CD14-positive monocyte (primary cell): ENCODE results near the gene IL31RA. TPM values are rescaled to one million over a fixed set of nuclear protein-coding genes. Genes with fewer than 3 reads are reported as not detected.

Experiments used
- DNase-seq, 3 donors: peaks; one replicate each; pipeline ENCODE4 v3.0.0-alpha.2; 2011 to 2022
- H2AFZ ChIP-seq: 2 replicates; pipeline ENCODE4 v1.6.0; 2012; ENCODE audit warnings: mild to moderate bottlenecking, low read depth, low read length, inconsistent platforms; ENCODE audit not compliant: insufficient read depth, poor library complexity, severe bottlenecking
- H3K27ac ChIP-seq, 2 donors: 1 replicate in 1 of 2; 2 replicates in 1 of 2; pipeline ENCODE4 v1.5.1; 2012 to 2013; ENCODE audit warnings: low read length in 2 of 2, control low read depth in 1 of 2, inconsistent platforms in 1 of 2, low read depth in 1 of 2, mild to moderate bottlenecking in 1 of 2
- H3K27me3 ChIP-seq, 2 donors: one replicate each; pipeline versions ENCODE4 v1.6.0 to v1.6.1; 2011 to 2013; ENCODE audit warnings: low read length in 2 of 2; ENCODE audit not compliant: control insufficient read depth in 2 of 2, insufficient read depth in 2 of 2
- H3K36me3 ChIP-seq, 2 donors: replicated peaks in 1 of 2; 1 replicate in 1 of 2; 2 replicates in 1 of 2; pipeline versions ENCODE4 v1.5.1 to v1.6.1; 2012 to 2013; ENCODE audit warnings: low read length in 2 of 2, control low read depth in 1 of 2, inconsistent platforms in 1 of 2, mild to moderate bottlenecking in 1 of 2; ENCODE audit not compliant: insufficient read depth in 2 of 2, control insufficient read depth in 1 of 2
- H3K4me1 ChIP-seq, 2 donors: 1 replicate in 1 of 2; 2 replicates in 1 of 2; pipeline versions ENCODE4 v1.5.1 to v1.6.1; 2012 to 2013; ENCODE audit warnings: low read length in 2 of 2, control low read depth in 1 of 2, inconsistent platforms in 1 of 2, mild to moderate bottlenecking in 1 of 2, moderate library complexity in 1 of 2; ENCODE audit not compliant: insufficient read depth in 2 of 2, control insufficient read depth in 1 of 2
- H3K4me2 ChIP-seq: replicated peaks from 2 replicates; pipeline ENCODE3; 2012; ENCODE audit warnings: low read length, moderate library complexity, mild to moderate bottlenecking; ENCODE audit not compliant: poor library complexity, severe bottlenecking; ENCODE audit errors: extremely low read depth
- H3K4me3 ChIP-seq, 3 experiments: fragments of 200-600 bp in 1 of 3; sonication (generic) in 1 of 3; replicated peaks in 1 of 3; 1 replicate in 2 of 3; 2 replicates in 1 of 3; pipeline ENCODE4 v1.5.1; 2011 to 2013; ENCODE audit warnings: low read length in 3 of 3, mild to moderate bottlenecking in 3 of 3, control low read depth in 2 of 3, low read depth in 2 of 3, inconsistent platforms in 1 of 3, moderate library complexity in 1 of 3
- H3K79me2 ChIP-seq: 2 replicates; pipeline ENCODE4 v1.6.0; 2012; ENCODE audit warnings: mild to moderate bottlenecking, control low read depth, inconsistent platforms, low read length, moderate library complexity; ENCODE audit not compliant: insufficient read depth
- H3K9ac ChIP-seq: 2 replicates; pipeline ENCODE4 v1.6.0; 2017; ENCODE audit warnings: low read length, mild to moderate bottlenecking; ENCODE audit not compliant: insufficient read depth, poor library complexity, severe bottlenecking
- H3K9me3 ChIP-seq, 2 donors: replicated peaks in 1 of 2; 1 replicate in 1 of 2; 2 replicates in 1 of 2; pipeline versions ENCODE4 v1.5.1 to v1.6.1; 2012 to 2013; ENCODE audit warnings: low read length in 2 of 2, control low read depth in 1 of 2; ENCODE audit not compliant: control insufficient read depth in 1 of 2, insufficient read depth in 1 of 2
- H4K20me1 ChIP-seq: 2 replicates; pipeline ENCODE4 v1.6.0; 2012; ENCODE audit warnings: mild to moderate bottlenecking, low read length, control low read depth, moderate library complexity; ENCODE audit not compliant: insufficient read depth
- H3K27ac Mint-ChIP-seq, 7 donors: one replicate each; pipeline ENCODE4 v1.8.0; 2020; ENCODE audit warnings: mild to moderate bottlenecking in 7 of 7, mixed read lengths in 7 of 7, moderate library complexity in 6 of 7, inconsistent platforms in 2 of 7
- H3K27me3 Mint-ChIP-seq, 3 donors: one replicate each; pipeline ENCODE4 v1.8.0; 2021 to 2022; ENCODE audit warnings: low read depth in 3 of 3, mild to moderate bottlenecking in 3 of 3, mixed read lengths in 3 of 3, moderate library complexity in 3 of 3, inconsistent platforms in 1 of 3
- H3K36me3 Mint-ChIP-seq, 2 donors: one replicate each; pipeline ENCODE4 v1.8.0; 2020; ENCODE audit warnings: mixed read lengths in 2 of 2, inconsistent platforms in 1 of 2, mild to moderate bottlenecking in 1 of 2
- H3K4me1 Mint-ChIP-seq: one replicate; pipeline ENCODE4 v1.8.0; 2020; ENCODE audit warnings: mild to moderate bottlenecking, mixed read lengths
- H3K4me3 Mint-ChIP-seq, 2 donors: one replicate each; pipeline ENCODE4 v1.8.0; 2020; ENCODE audit warnings: mild to moderate bottlenecking in 2 of 2, mixed read lengths in 2 of 2, moderate library complexity in 1 of 2
- H3K9me3 Mint-ChIP-seq, 7 donors: one replicate each; pipeline ENCODE4 v1.8.0; 2020 to 2022; ENCODE audit warnings: mixed read lengths in 7 of 7, mild to moderate bottlenecking in 6 of 7, moderate library complexity in 6 of 7, inconsistent platforms in 2 of 7
- WGBS: methylation state at CpG from one replicate; pipeline ENCODE4 v1.1.5; 2013; ENCODE audit warnings: missing lambda C conversion rate; ENCODE audit not compliant: insufficient coverage; 5-methylcytosine and 5-hydroxymethylcytosine counted together
- intact Hi-C, 2 donors: fragments of 100-400 bp; cut with micrococcal nuclease; formaldehyde crosslinking; loops; one replicate each; pipeline versions ENCODE4 v1.15.0 to v1.15.1; 2023
- polyA plus RNA-seq, 3 donors: library from polyadenylated mRNA; depleted of rRNA in 1 of 3; unstranded in 2 of 3; stranded (reverse) in 1 of 3; fragments of 300-500 nt in 2 of 3; fragments of >200 nt in 1 of 3; fragmentation: Illumina TruSeq in 2 of 3; gene quantifications; 1 replicate in 2 of 3; 2 replicates in 1 of 3; pipeline ENCODE4 v1.2.3, GENCODE V29; 2012 to 2021
- TF ChIP-seq, protein P1 (sequence below): fragments of 200-600 bp; IDR thresholded peaks from one replicate; pipeline ENCODE4 v1.8.0; 2022; ENCODE audit warnings: antibody characterized with exemption, mild to moderate bottlenecking

IL31RA gene
- polyA plus RNA-seq, 3 donors, result 0.52 to 1.8 (median 1.3) TPM

GRCh38 chr5:55965525-55965924 is 114.4 kb downstream of the IL31RA start:
- Histone ChIP-seq H3K36me3 (peaks cover 80 to 88% of the 10 kb centered on the region in 2 donors), H3K27me3 (no peaks in the 10 kb centered on the region)
- no peak overlapping the region for H3K4me3 Mint-ChIP-seq

DNA sequence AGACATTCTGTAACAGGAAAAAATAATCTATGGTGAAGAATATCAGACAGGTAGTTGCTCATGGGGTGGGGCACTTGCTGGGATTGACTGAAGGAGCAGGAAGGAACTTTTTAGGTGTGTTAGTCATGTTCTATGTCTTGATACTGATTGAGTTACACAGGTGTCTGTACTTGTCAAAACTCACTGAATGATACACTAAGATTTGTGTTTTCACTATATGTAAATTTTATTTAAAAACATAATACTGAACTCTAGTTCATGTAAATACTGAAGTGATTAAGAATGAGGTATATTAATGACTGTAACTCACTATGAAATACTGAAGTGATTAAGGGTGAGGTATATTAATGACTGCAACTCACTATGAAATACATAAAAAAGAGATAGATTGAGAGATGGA is 115.1 kb downstream of the IL31RA start:
- Mint-ChIP-seq H3K4me1 (no peaks in the 10 kb centered on the region), H3K27ac (no peak overlapping the region), H3K36me3 (peaks cover 61 to 73% of the 10 kb centered on the region in 2 donors), H3K9me3 (no peaks in the 10 kb centered on the region), H3K27me3 (no peaks in the 10 kb centered on the region), H3K4me3 (no peak overlapping the region)
- Histone ChIP-seq H3K36me3 (peaks cover 75 to 88% of the 10 kb centered on the region in 2 donors), H3K4me3 (no peak overlapping the region), H3K27ac (no peak overlapping the region), H3K9ac (no peak overlapping the region), H3K27me3 (no peaks in the 10 kb centered on the region), H3K79me2 (peaks cover 26% of the 10 kb centered on the region), H3K9me3 (no peaks in the 10 kb centered on the region), H4K20me1 (peaks cover 85% of the 10 kb centered on the region), H2AFZ (no peak overlapping the region), H3K4me1 (no peaks in the 10 kb centered on the region), H3K4me2 (no peak overlapping the region)
- intact Hi-C loops, result loop anchor here in 1 of 2 donors (10.0 kb wide), 1 partner anchor 919 kb away; no protein-coding TSS in a partner anchor
- TF ChIP-seq, protein P1, sequence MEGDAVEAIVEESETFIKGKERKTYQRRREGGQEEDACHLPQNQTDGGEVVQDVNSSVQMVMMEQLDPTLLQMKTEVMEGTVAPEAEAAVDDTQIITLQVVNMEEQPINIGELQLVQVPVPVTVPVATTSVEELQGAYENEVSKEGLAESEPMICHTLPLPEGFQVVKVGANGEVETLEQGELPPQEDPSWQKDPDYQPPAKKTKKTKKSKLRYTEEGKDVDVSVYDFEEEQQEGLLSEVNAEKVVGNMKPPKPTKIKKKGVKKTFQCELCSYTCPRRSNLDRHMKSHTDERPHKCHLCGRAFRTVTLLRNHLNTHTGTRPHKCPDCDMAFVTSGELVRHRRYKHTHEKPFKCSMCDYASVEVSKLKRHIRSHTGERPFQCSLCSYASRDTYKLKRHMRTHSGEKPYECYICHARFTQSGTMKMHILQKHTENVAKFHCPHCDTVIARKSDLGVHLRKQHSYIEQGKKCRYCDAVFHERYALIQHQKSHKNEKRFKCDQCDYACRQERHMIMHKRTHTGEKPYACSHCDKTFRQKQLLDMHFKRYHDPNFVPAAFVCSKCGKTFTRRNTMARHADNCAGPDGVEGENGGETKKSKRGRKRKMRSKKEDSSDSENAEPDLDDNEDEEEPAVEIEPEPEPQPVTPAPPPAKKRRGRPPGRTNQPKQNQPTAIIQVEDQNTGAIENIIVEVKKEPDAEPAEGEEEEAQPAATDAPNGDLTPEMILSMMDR, result no peak
- no peak for DNase-seq

More at GRCh38 chr5:55965525-55965924, 114.4 kb downstream of the IL31RA start:
- TF ChIP-seq, protein P1, result no peak
- Histone ChIP-seq H3K4me3 (no peak overlapping the region), H3K4me2 (no peak overlapping the region), H3K79me2 (peaks cover 21% of the 10 kb centered on the region), H3K4me1 (no peaks in the 10 kb centered on the region), H3K9me3 (no peaks in the 10 kb centered on the region), H3K9ac (no peak overlapping the region), H2AFZ (no peak overlapping the region), H3K27ac (no peak overlapping the region), H4K20me1 (peaks cover 85% of the 10 kb centered on the region)
- WGBS, result no CpG with 5 or more reads among the region's 6 CpGs
- intact Hi-C loops, result loop anchor here in 1 of 2 donors (10.0 kb wide), 1 partner anchor 919 kb away; no protein-coding TSS in a partner anchor
- Mint-ChIP-seq H3K9me3 (no peaks in the 10 kb centered on the region), H3K4me1 (no peaks in the 10 kb centered on the region), H3K36me3 (peaks cover 62 to 74% of the 10 kb centered on the region in 2 donors), H3K27ac (peak overlapping the region in 1 of 7 donors; percentile 1), H3K27me3 (no peaks in the 10 kb centered on the region)
- DNase-seq, result no peak
